Gastroesophageal sphincter (tissue), 3 donors: Measurements from ENCODE around the gene STRN.
"Not testable (repeated sequence)": the region's sequence is repeated elsewhere in the genome, so short reads cannot be mapped to it uniquely, and the experiment has no call there.

Source experiments
- EP300 ChIP-seq: sonication (generic); formaldehyde crosslinking; IDR thresholded peaks from one replicate; pipeline ENCODE4 v1.6.1; 2017; ENCODE audit warnings: antibody characterized with exemption, mild to moderate bottlenecking
- POLR2A ChIP-seq, 2 donors: fragments of 450-650 bp; IDR thresholded peaks; one replicate each; pipeline ENCODE4 v1.6.1; 2017; ENCODE audit warnings: antibody characterized with exemption in 2 of 2, mild to moderate bottlenecking in 2 of 2, moderate library complexity in 1 of 2
- POLR2AphosphoS5 ChIP-seq: sonication (generic); formaldehyde crosslinking; IDR thresholded peaks from one replicate; pipeline ENCODE4 v1.6.1; 2017; ENCODE audit warnings: antibody characterized with exemption
- TF ChIP-seq, protein P1 (sequence below), 4 experiments: fragments of 200-600 bp in 2 of 4; fragments of 450-650 bp in 2 of 4; sonication (generic) in 1 of 4; IDR thresholded peaks; one replicate each; pipeline ENCODE4 v1.5.1; 2017 to 2019; ENCODE audit warnings: antibody characterized with exemption in 4 of 4, mild to moderate bottlenecking in 2 of 4, moderate library complexity in 2 of 4

- TF ChIP-seq, protein P1, sequence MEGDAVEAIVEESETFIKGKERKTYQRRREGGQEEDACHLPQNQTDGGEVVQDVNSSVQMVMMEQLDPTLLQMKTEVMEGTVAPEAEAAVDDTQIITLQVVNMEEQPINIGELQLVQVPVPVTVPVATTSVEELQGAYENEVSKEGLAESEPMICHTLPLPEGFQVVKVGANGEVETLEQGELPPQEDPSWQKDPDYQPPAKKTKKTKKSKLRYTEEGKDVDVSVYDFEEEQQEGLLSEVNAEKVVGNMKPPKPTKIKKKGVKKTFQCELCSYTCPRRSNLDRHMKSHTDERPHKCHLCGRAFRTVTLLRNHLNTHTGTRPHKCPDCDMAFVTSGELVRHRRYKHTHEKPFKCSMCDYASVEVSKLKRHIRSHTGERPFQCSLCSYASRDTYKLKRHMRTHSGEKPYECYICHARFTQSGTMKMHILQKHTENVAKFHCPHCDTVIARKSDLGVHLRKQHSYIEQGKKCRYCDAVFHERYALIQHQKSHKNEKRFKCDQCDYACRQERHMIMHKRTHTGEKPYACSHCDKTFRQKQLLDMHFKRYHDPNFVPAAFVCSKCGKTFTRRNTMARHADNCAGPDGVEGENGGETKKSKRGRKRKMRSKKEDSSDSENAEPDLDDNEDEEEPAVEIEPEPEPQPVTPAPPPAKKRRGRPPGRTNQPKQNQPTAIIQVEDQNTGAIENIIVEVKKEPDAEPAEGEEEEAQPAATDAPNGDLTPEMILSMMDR (IDR thresholded peaks at IDR 0.05): not testable (repeated sequence)
- not testable (repeated sequence) for TF ChIP-seq POLR2AphosphoS5; EP300; POLR2A (IDR thresholded peaks at IDR 0.05)
Measured at GRCh38 chr2:36887095-36887494, 79.2 kb downstream of the STRN start.
